Ovary (tissue), 9 donors: ENCODE measurements around the gene RTP5. TPM values are rescaled to one million over a fixed set of nuclear protein-coding genes. Genes with fewer than 3 reads are reported as not detected.
"Not testable (repeated sequence)": the region's sequence is repeated elsewhere in the genome, so short reads cannot be mapped to it uniquely, and the experiment has no call there.

Source experiments
- DNase-seq, 5 donors: peaks; one replicate each; pipeline ENCODE4 v3.0.0-alpha.2; 2019 to 2020
- H3K27ac ChIP-seq, 2 donors: fragments of 200-600 bp; one replicate each; pipeline versions ENCODE4 v1.5.1 to v1.8.0; 2019 to 2022
- H3K27me3 ChIP-seq: fragments of 200-600 bp; one replicate; pipeline ENCODE4 v1.8.0; 2022
- H3K36me3 ChIP-seq: fragments of 200-600 bp; sonication (generic); one replicate; pipeline ENCODE4 v1.5.1; 2019
- H3K4me1 ChIP-seq: one replicate; pipeline ENCODE4 v1.8.1; 2013; ENCODE audit warnings: mild to moderate bottlenecking, moderate library complexity; ENCODE audit not compliant: insufficient read depth
- H3K4me3 ChIP-seq: fragments of 200-600 bp; sonication (generic); one replicate; pipeline ENCODE4 v1.5.1; 2017
- H3K9me3 ChIP-seq, 2 donors: fragments of 200-600 bp in 1 of 2; sonication (generic) in 1 of 2; one replicate each; pipeline versions ENCODE4 v1.5.1 to v1.8.1; 2013 to 2019; ENCODE audit warnings: mild to moderate bottlenecking in 1 of 2, moderate library complexity in 1 of 2
- EP300 ChIP-seq: sonication (generic); formaldehyde crosslinking; IDR thresholded peaks from one replicate; pipeline ENCODE4 v1.6.1; 2017; ENCODE audit warnings: antibody characterized with exemption
- POLR2A ChIP-seq: fragments of 450-650 bp; IDR thresholded peaks from one replicate; pipeline ENCODE4 v1.6.1; 2017; ENCODE audit warnings: antibody characterized with exemption, mild to moderate bottlenecking, moderate library complexity
- WGBS, 3 donors: extraction: QIAGEN DNeasy Blood & Tissue Kit in 1 of 3; methylation state at CpG; one replicate each; pipeline versions ENCODE4 v1.1.5 to v1.1.7; 2013 to 2017; 5-methylcytosine and 5-hydroxymethylcytosine counted together
- intact Hi-C, 4 donors: fragments of 100-400 bp; cut with DNase I; formaldehyde crosslinking; loops; one replicate each; pipeline versions ENCODE4 v1.11.0 to v1.15.1; 2022 to 2023
- polyA plus RNA-seq, 2 donors: library from polyadenylated mRNA; stranded (reverse); fragments of 200-250 nt in 1 of 2; fragments of 350-450 nt in 1 of 2; fragmentation: Illumina TruSeq in 1 of 2; extraction: RNeasy Lipid Tissue Mini Kit (QIAGEN cat#74804) in 1 of 2; gene quantifications; one replicate each; pipeline ENCODE4 v1.2.3, GENCODE V29; 2013 to 2014
- total RNA-seq, 7 donors: library from RNA; depleted of rRNA in 2 of 7; stranded (reverse); fragments of >200 nt in 2 of 7; fragmentation: NEBNext Ultra II Directional in 3 of 7; extraction: Animal tissue kit (Norgen Biotek cat#: 25700) in 3 of 7; gene quantifications; one replicate each; pipeline versions ENCODE4 v1.1.0 to v1.2.4, GENCODE V29; 2016 to 2023
- TF ChIP-seq, protein P1 (sequence below), 3 donors: fragments of 450-650 bp in 2 of 3; fragments of 200-600 bp in 1 of 3; IDR thresholded peaks; one replicate each; pipeline versions ENCODE4 v1.5.1 to v1.8.0; 2016 to 2022; ENCODE audit warnings: antibody characterized with exemption in 3 of 3, mild to moderate bottlenecking in 1 of 3
- donor health status: DM: no; HTN: no; CAD: no; lungs with moderate emphysema.
- donor health status: DM: no; HTN: no; CAD: no.
- donor health status: Bipolar disorder and iron deficiency.
- donor health status: DM: yes; HTN: yes; CAD: no.
- donor health status: DM: no; HTN: no; CAD: no.
- donor health status: DM: yes; HTN: yes; CAD: no.

The RTP5 gene
- total and polyA plus RNA-seq, 9 donors: 0.10 TPM; not detected in 8

DNA sequence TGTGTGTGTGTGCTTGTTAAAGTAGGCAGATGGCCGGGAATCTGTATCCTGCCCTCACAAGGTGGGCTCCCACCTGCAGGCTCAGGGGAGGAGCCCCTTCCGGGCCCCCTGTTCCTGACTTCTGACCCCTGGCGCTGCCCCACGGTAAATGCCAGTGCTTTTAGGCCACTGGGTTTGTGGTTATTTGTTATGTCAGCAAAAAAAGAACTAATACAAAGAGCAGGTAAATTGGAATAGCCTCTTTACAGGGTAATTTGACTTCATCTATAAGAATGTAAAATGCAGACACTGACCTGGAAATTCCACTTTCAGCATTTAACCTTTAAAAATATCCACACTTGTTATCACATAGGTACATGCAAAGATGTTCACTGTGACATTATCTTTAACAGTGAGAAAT lies 44.2 kb downstream of the RTP5 start:
- Histone ChIP-seq H3K9me3 (no peaks in the 10 kb centered on the region), H3K27ac (no peak overlapping the region), H3K4me1 (peaks cover 2% of the 10 kb centered on the region), H3K36me3 (no peaks in the 10 kb centered on the region), H3K4me3 (no peak overlapping the region), H3K27me3 (no peaks in the 10 kb centered on the region)
- 95 to 98% (median 97%) methylated on average over 4 of the region's 4 CpGs for WGBS, 3 donors
- TF ChIP-seq, protein P1, sequence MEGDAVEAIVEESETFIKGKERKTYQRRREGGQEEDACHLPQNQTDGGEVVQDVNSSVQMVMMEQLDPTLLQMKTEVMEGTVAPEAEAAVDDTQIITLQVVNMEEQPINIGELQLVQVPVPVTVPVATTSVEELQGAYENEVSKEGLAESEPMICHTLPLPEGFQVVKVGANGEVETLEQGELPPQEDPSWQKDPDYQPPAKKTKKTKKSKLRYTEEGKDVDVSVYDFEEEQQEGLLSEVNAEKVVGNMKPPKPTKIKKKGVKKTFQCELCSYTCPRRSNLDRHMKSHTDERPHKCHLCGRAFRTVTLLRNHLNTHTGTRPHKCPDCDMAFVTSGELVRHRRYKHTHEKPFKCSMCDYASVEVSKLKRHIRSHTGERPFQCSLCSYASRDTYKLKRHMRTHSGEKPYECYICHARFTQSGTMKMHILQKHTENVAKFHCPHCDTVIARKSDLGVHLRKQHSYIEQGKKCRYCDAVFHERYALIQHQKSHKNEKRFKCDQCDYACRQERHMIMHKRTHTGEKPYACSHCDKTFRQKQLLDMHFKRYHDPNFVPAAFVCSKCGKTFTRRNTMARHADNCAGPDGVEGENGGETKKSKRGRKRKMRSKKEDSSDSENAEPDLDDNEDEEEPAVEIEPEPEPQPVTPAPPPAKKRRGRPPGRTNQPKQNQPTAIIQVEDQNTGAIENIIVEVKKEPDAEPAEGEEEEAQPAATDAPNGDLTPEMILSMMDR (IDR thresholded peaks at IDR 0.05): no peak
- TF ChIP-seq POLR2A (no peak), EP300 (no peak)
- intact Hi-C loops: no loop called here
- no peak for DNase-seq

DNA sequence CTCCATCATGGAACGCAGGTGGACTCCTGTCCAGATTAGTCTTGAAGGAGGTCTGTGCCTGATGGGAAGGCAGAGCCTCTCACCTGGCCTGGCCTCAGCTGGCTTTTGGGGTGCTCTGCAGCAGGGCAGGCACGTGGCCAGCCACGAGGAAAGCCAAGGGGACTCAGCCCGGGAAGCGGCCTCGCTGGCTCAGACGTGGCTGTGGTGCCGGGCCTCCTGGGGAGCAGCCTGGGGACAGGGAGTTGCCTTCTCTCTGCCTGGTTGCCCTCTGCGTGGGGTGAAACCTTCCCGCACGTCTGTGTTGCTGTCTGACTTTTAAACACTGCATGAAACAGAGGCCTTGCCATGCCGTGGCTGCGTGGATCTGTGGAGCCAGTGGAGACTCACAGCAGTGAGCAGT lies 45.0 kb downstream of the RTP5 start:
- Histone ChIP-seq H3K27me3 (no peaks in the 10 kb centered on the region), H3K4me1 (peaks cover 2% of the 10 kb centered on the region), H3K9me3 (no peaks in the 10 kb centered on the region), H3K27ac (no peak overlapping the region), H3K4me3 (no peak overlapping the region), H3K36me3 (no peaks in the 10 kb centered on the region)
- WGBS, 3 donors: 92 to 98% (median 96%) methylated on average over 13 of the region's 13 CpGs
- intact Hi-C loops: no loop called here
- no peak for TF ChIP-seq POLR2A
- no peak for TF ChIP-seq EP300
- TF ChIP-seq, protein P1 (IDR thresholded peaks at IDR 0.05): no peak
- DNase-seq: peak in 1 of 5 donors; percentile 27

DNA sequence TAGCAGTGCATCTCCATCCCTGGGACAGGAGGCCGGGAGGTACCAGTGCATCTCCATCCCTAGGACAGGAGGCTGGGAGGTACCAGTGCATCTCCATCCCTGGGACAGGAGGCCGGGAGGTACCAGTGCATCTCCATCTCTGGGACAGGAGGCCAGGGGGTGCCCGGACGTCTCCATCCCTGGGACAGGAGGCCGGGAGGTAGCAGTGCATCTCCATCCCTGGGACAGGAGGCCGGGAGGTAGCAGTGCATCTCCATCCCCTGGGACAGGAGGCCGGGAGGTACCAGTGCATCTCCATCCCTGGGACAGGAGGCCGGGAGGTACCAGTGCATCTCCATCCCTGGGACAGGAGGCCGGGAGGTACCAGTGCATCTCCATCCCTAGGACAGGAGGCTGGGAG lies 52.1 kb downstream of the RTP5 start:
- intact Hi-C loops, H3K27me3 ChIP-seq, H3K36me3 ChIP-seq, H3K9me3 ChIP-seq, H3K4me1 ChIP-seq, H3K27ac ChIP-seq, H3K4me3 ChIP-seq: not testable (repeated sequence)
- DNase-seq: peak in 1 of 5 donors; percentile 3
- 89 to 100% (median 94%) methylated on average over 4 to 9 of the region's 9 CpGs for WGBS, 3 donors

DNA sequence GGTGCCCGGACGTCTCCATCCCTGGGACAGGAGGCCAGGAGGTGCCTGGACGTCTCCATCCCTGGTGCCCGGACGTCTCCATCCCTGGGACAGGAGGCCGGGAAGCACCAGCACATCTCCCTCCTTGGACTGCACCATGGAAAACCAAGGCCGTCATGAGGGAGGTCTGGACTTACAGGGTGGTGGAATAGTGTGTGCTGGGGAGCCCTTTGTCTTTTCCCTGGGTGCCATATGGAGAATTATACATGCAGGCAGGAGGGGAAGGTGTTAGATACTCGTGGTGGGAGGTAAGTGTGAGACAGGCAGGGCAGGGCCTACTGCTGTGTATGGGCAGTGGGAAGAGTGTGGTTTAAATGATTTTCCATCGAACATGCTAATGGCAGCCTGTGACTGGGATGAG lies 52.9 kb downstream of the RTP5 start:
- Histone ChIP-seq H3K27ac (no peak overlapping the region), H3K4me1 (peaks cover 5% of the 10 kb centered on the region), H3K27me3 (no peaks in the 10 kb centered on the region), H3K36me3 (no peaks in the 10 kb centered on the region), H3K4me3 (no peak overlapping the region), H3K9me3 (no peaks in the 10 kb centered on the region)
- DNase-seq: peak in 1 of 5 donors; percentile 4
- 88 to 94% (median 94%) methylated on average over 9 of the region's 9 CpGs for WGBS, 3 donors
- intact Hi-C loops: no loop called here
- TF ChIP-seq, protein P1 (IDR thresholded peaks at IDR 0.05): no peak
- TF ChIP-seq POLR2A (no peak), EP300 (no peak)

DNA sequence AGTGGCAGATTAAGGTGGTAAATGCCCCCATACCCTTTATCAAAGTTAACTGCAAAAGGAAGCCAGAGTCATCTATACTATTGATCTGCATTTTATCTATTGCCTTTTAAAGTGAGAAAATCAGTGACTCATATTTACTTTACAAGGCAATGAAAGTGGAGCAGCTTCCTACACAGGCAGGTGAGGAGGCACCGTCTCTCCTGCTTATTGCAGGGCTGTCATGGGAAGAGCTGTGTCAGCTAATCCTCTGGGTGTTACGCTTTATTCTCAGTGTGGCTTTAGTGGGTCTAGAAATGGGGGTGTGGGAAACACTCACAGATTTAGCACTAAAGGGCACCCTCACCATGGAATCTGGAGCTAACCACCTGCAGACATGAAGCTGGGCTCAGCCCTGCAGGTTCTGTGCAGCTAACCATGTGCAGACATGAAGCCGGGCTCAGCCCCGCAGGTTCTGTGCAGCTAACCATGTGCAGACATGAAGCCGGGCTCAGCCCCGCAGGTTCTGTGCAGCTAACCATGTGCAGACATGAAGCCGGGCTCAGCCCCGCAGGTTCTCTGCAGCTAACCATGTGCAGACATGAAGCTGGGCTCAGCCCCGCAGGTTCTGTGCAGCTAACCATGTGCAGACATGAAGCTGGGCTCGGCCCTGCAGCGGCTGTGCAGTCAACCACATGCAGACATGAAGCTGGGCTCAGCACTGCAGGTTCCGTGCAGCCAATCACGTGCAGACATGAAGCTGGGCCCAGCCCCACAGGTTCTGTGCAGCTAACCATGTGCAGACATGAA lies 53.5 kb downstream of the RTP5 start:
- peak in 1 of 5 donors; percentile 4 for DNase-seq
- intact Hi-C loops, H3K36me3 ChIP-seq, H3K27ac ChIP-seq, H3K27me3 ChIP-seq, H3K4me1 ChIP-seq, H3K9me3 ChIP-seq, H3K4me3 ChIP-seq: not testable (repeated sequence)
- WGBS, 3 donors: 79 to 81% (median 80%) methylated on average over 12 to 13 of the region's 13 CpGs

Other genes with a start within 250 kb of the RTP5 start
- gene THAP4, start 232.6 kb upstream of the RTP5 start, total RNA-seq: 10 to 100 TPM; 26.2 to 54.7 (median 40.3) TPM
- 10 to 100 TPM; 12.1 to 42.0 TPM for gene THAP4, start 232.6 kb upstream of the RTP5 start, polyA plus RNA-seq
- 10 to 100 TPM; 37.1 to 70.4 (median 56.3) TPM for gene ATG4B, start 232.0 kb upstream of the RTP5 start, total RNA-seq
- 10 to 100 TPM; 41.0 to 49.5 TPM for gene ATG4B, start 232.0 kb upstream of the RTP5 start, polyA plus RNA-seq
- gene DTYMK, start 182.9 kb upstream of the RTP5 start, total RNA-seq: 10 to 100 TPM in 6 of 7 donors, 1 to 10 TPM in 1; 8.9 to 17.9 (median 14.6) TPM
- gene DTYMK, start 182.9 kb upstream of the RTP5 start, polyA plus RNA-seq: 10 to 100 TPM in 1 of 2 donors, 1 to 10 TPM in 1; 3.7 to 10.7 TPM
- 10 to 100 TPM; 24.9 to 57.1 (median 39.9) TPM for gene ING5, start 167.7 kb upstream of the RTP5 start, total RNA-seq
- gene ING5, start 167.7 kb upstream of the RTP5 start, polyA plus RNA-seq: 10 to 100 TPM; 27.1 to 39.5 TPM
- 10 to 100 TPM; 17.1 to 35.1 (median 26.3) TPM for gene D2HGDH, start 135.1 kb upstream of the RTP5 start, total RNA-seq
- 10 to 100 TPM in 1 of 2 donors, under 1 TPM in 1; 0.63 to 24.6 TPM for gene D2HGDH, start 135.1 kb upstream of the RTP5 start, polyA plus RNA-seq
- gene GAL3ST2, start 92.9 kb upstream of the RTP5 start, total RNA-seq: 1 to 10 TPM in 1 of 7 donors, under 1 TPM in 4, not detected in 2; 0.27 to 4.3 (median 0.64) TPM
- gene GAL3ST2, start 92.9 kb upstream of the RTP5 start, polyA plus RNA-seq: under 1 TPM in 1 of 2 donors, not detected in 1; 0.05 TPM
- gene NEU4, start 60.5 kb upstream of the RTP5 start, total RNA-seq: 1 to 10 TPM in 3 of 7 donors, under 1 TPM in 3, not detected in 1; 0.68 to 7.2 (median 0.96) TPM
- under 1 TPM in 1 of 2 donors, not detected in 1; 0.23 TPM for gene NEU4, start 60.5 kb upstream of the RTP5 start, polyA plus RNA-seq
- under 1 TPM in 6 of 7 donors, not detected in 1; 0.13 to 0.57 (median 0.29) TPM for gene PDCD1, start 10.8 kb upstream of the RTP5 start, total RNA-seq
- under 1 TPM in 1 of 2 donors, not detected in 1; 0.17 TPM for gene PDCD1, start 10.8 kb upstream of the RTP5 start, polyA plus RNA-seq